Measurements from ENCODE around the gene MIOX. TPM values are rescaled to one million over a fixed set of nuclear protein-coding genes. Genes with fewer than 3 reads are reported as not detected.

The MIOX gene
- not detected in 5 replicates for total RNA-seq (2022; extraction: Qiagen RNA extraction)

GRCh38 chr22:50486561-50487289, at the start of gene MIOX:
MIOX (plus strand) TSS chr22:50486859; CDS start chr22:50486898, 39 bp downstream.

GRCh38 chr22:50474710-50475651, 11.7 kb upstream of the MIOX start, which contains the start of gene SBF1:
SBF1 (minus strand) TSS chr22:50475035; CDS start chr22:50474840, 195 bp downstream.

GRCh38 chr22:50481440-50482106, 5.1 kb upstream of the MIOX start, which contains the start of gene ADM2:
ADM2 (plus strand) TSS chr22:50481543; CDS start chr22:50481848, 305 bp downstream.

GRCh38 chr22:50507421-50507990, 20.8 kb downstream of the MIOX start, which contains the start of gene LMF2:
LMF2 (minus strand) TSS chr22:50507702; CDS start chr22:50507675, 27 bp downstream.

GRCh38 chr22:50507991-50508884, 21.6 kb downstream of the MIOX start, which contains the start of gene NCAPH2:
NCAPH2 (plus strand) TSS chr22:50508224; CDS start chr22:50508338, 114 bp downstream.

GRCh38 chr22:50525104-50525857, 38.6 kb downstream of the MIOX start, which contains the start of gene SCO2:
SCO2 (minus strand) TSS chr22:50525598; CDS start chr22:50524411, 1,187 bp downstream.

GRCh38 chr22:50529897-50530579, 43.4 kb downstream of the MIOX start, which contains the start of gene TYMP:
TYMP (minus strand) TSS chr22:50530012; CDS start chr22:50529709, 303 bp downstream.

Other genes with a start within 250 kb of the MIOX start
- gene TUBGCP6, start 241.8 kb upstream of the MIOX start, total RNA-seq (2022; extraction: Qiagen RNA extraction): 8.3 to 10.8 TPM (median 9.3 TPM) in 5 replicates
- 8.5 to 11.5 TPM (median 11.1 TPM) in 5 replicates for gene HDAC10, start 235.6 kb upstream of the MIOX start, total RNA-seq (2022; extraction: Qiagen RNA extraction)
- gene MAPK12, start 225.2 kb upstream of the MIOX start, total RNA-seq (2022; extraction: Qiagen RNA extraction): 21.1 to 25.9 TPM (median 24.1 TPM) in 5 replicates
- gene MAPK11, start 216.5 kb upstream of the MIOX start, total RNA-seq (2022; extraction: Qiagen RNA extraction): 5.9 to 7.3 TPM (median 6.9 TPM) in 5 replicates
- gene PLXNB2, start 179.2 kb upstream of the MIOX start, total RNA-seq (2022; extraction: Qiagen RNA extraction): 101 to 122 TPM (median 108 TPM) in 5 replicates
- gene DENND6B, start 159.8 kb upstream of the MIOX start, total RNA-seq (2022; extraction: Qiagen RNA extraction): 2.0 to 3.7 TPM (median 2.8 TPM) in 5 replicates
- 9.1 to 13.3 TPM (median 12.5 TPM) in 5 replicates for gene PPP6R2, start 143.5 kb upstream of the MIOX start, total RNA-seq (2022; extraction: Qiagen RNA extraction)
- gene SBF1, start 11.8 kb upstream of the MIOX start, total RNA-seq (2022; extraction: Qiagen RNA extraction): 20.3 to 24.9 TPM (median 22.4 TPM) in 5 replicates
- 0.44 to 0.91 TPM (median 0.63 TPM) in 5 replicates for gene ADM2, start 5.3 kb upstream of the MIOX start, total RNA-seq (2022; extraction: Qiagen RNA extraction)
- 35.7 to 48.9 TPM (median 47.1 TPM) in 5 replicates for gene LMF2, start 20.8 kb downstream of the MIOX start, total RNA-seq (2022; extraction: Qiagen RNA extraction)
- gene NCAPH2, start 21.4 kb downstream of the MIOX start, total RNA-seq (2022; extraction: Qiagen RNA extraction): 34.9 to 42.3 TPM (median 38.0 TPM) in 5 replicates
- 2.2 to 6.4 TPM (median 5.4 TPM) in 5 replicates for gene SCO2, start 38.7 kb downstream of the MIOX start, total RNA-seq (2022; extraction: Qiagen RNA extraction)
- 12.1 to 17.2 TPM (median 16.4 TPM) in 5 replicates for gene TYMP, start 43.2 kb downstream of the MIOX start, total RNA-seq (2022; extraction: Qiagen RNA extraction)
- gene KLHDC7B, start 59.0 kb downstream of the MIOX start, total RNA-seq (2022; extraction: Qiagen RNA extraction): 0.02 to 0.05 TPM (median 0.02 TPM) in 3 of 5 replicates, not detected in the others
- gene SYCE3, start 76.1 kb downstream of the MIOX start, total RNA-seq (2022; extraction: Qiagen RNA extraction): 0.25 to 0.52 TPM (median 0.48 TPM) in 3 of 5 replicates, not detected in the others
- 10.8 to 14.4 TPM (median 12.8 TPM) in 5 replicates for gene CPT1B, start 91.6 kb downstream of the MIOX start, total RNA-seq (2022; extraction: Qiagen RNA extraction)
- 14.9 to 20.5 TPM (median 18.3 TPM) in 5 replicates for gene CHKB, start 96.0 kb downstream of the MIOX start, total RNA-seq (2022; extraction: Qiagen RNA extraction)
- gene MAPK8IP2, start 113.9 kb downstream of the MIOX start, total RNA-seq (2022; extraction: Qiagen RNA extraction): 2.8 to 4.1 TPM (median 3.6 TPM) in 5 replicates
- 20.0 to 25.1 TPM (median 22.4 TPM) in 5 replicates for gene ARSA, start 141.3 kb downstream of the MIOX start, total RNA-seq (2022; extraction: Qiagen RNA extraction)
- 3.3 to 5.2 TPM (median 4.1 TPM) in 5 replicates for gene SHANK3, start 186.0 kb downstream of the MIOX start, total RNA-seq (2022; extraction: Qiagen RNA extraction)